T-helper 2 cell treated with Interferon-gamma antibody and Interleukin-4, amounts not matched to agents 5 μg/mL and 100 μg/mL, for 36 hours (primary cell): ENCODE measurements around the gene OLFML3.
"Not testable (repeated sequence)": the region's sequence is repeated elsewhere in the genome, so short reads cannot be mapped to it uniquely, and the experiment has no call there.

Experiments used
- DNase-seq: peaks from one replicate; pipeline ENCODE4 v3.0.0; 2021; ENCODE audit warnings: low spot score
- H3K27ac Mint-ChIP-seq: one replicate; pipeline ENCODE4 v1.8.0; 2021; ENCODE audit warnings: mild to moderate bottlenecking, mixed read lengths
- H3K27me3 Mint-ChIP-seq: one replicate; pipeline ENCODE4 v1.8.0; 2021; ENCODE audit warnings: low read depth, mixed read lengths
- H3K36me3 Mint-ChIP-seq: one replicate; pipeline ENCODE4 v1.8.0; 2021; ENCODE audit warnings: low read depth, mixed read lengths
- H3K4me1 Mint-ChIP-seq: one replicate; pipeline ENCODE4 v1.8.0; 2021; ENCODE audit warnings: low read depth, mixed read lengths
- H3K4me3 Mint-ChIP-seq: one replicate; pipeline ENCODE4 v1.8.0; 2022; ENCODE audit warnings: mild to moderate bottlenecking, moderate library complexity, mixed read lengths
- H3K9me3 Mint-ChIP-seq: one replicate; pipeline ENCODE4 v1.8.0; 2021; ENCODE audit warnings: mixed read lengths

OLFML3 gene

DNA sequence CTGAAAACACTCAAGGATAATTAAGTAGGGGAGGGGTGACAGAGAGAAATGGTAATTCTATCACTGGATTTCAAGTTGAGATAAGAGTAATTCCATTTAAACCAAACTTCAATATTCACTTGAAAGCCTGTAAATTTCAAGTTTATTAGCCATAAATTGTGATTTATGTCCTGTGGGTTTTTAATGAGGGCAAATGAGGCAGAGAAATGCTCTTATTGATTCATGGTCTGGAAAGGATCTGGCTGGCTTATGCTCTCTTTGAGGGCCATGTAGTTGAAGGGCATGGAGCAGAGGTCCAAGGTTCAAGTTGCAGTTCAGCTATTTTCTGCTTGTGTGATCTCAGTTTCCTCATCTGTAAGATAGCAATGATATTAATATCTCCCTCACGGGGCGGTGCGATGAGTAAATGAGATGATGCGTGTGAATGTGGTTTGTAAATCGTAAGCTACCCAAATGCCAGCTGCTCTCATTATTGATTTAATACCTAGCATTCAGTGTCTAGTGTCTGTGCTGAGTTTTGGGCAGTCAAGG lies 12.3 kb downstream of the OLFML3 start:
- Mint-ChIP-seq H3K27ac (no peak overlapping the region), H3K36me3 (no peaks in the 10 kb centered on the region), H3K4me3 (no peak overlapping the region), H3K27me3 (no peaks in the 10 kb centered on the region), H3K9me3 (peaks cover 29% of the 10 kb centered on the region), H3K4me1 (no peaks in the 10 kb centered on the region)
- DNase-seq = no peak

DNA sequence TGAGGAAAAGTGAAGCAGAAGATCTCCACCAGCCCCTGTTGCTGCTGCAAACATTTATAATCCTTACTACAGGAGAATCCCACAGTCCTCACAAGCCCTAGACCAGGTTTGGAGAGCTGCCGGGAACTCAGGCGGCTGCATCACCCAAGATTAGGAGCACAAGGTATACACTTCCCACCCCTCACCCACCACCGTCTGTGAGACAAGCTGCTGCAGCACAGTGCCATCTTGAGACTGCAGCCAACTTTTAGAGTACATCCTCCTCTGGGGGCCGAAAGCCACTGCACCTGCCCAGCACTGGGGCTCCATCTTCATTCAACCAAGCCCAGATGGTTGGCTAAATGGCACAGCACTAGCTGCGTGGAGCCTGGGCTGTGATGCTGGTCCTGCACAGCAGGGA lies 13.8 kb downstream of the OLFML3 start:
- Mint-ChIP-seq H3K4me1 (no peaks in the 10 kb centered on the region), H3K27ac (no peak overlapping the region), H3K27me3 (no peaks in the 10 kb centered on the region), H3K4me3 (no peak overlapping the region), H3K9me3 (peaks cover 34% of the 10 kb centered on the region), H3K36me3 (no peaks in the 10 kb centered on the region)
- no peak for DNase-seq

DNA sequence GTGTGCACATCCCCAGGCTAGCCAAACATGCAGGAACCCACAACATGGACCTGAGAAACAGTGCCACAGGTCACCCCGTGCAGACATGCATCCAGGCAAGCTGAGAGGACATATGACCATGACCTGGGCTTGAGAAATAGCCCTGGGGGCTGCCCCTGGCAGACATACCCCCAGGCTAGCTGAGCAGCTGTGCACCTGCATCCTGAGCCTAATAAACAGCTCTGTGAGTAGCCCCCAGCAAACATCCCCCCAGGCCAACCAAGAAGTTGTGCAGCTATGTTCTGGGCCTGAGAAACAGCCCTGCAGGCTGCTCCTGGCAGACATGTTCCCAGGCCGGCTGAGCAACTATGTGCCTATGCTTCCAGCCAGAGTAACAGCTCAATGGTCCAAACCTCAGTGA lies 14.5 kb downstream of the OLFML3 start:
- H3K27ac Mint-ChIP-seq = no peak overlapping the region
- DNase-seq = no peak
- no peak overlapping the region for H3K4me3 Mint-ChIP-seq
- no peaks in the 10 kb centered on the region for H3K4me1 Mint-ChIP-seq
- no peaks in the 10 kb centered on the region for H3K36me3 Mint-ChIP-seq
- peaks cover 34% of the 10 kb centered on the region for H3K9me3 Mint-ChIP-seq
- peaks cover 2% of the 10 kb centered on the region for H3K27me3 Mint-ChIP-seq

DNA sequence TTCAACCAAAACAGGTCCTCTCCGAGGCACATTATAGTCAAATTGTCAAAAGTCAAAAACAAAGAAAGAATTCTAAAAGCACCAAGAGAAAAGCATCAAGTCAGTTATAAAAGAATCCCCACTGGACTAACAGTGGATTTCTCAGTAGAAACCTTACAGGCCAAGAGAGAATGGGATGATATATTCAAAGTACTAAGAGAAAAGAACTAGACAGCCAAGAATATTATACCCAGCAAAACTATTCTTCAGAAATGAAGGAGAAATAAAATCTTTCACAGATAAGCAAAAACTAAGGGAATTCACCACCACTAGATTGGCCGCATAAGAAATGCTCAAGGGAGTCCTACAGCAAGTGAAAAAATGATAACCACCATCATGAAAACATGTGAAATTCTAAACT lies 16.1 kb downstream of the OLFML3 start:
- Mint-ChIP-seq H3K4me1 (no peaks in the 10 kb centered on the region), H3K4me3 (no peak overlapping the region), H3K27ac (no peak overlapping the region), H3K36me3 (no peaks in the 10 kb centered on the region), H3K9me3 (peaks cover 34% of the 10 kb centered on the region), H3K27me3 (peaks cover 2% of the 10 kb centered on the region)
- no peak for DNase-seq

DNA sequence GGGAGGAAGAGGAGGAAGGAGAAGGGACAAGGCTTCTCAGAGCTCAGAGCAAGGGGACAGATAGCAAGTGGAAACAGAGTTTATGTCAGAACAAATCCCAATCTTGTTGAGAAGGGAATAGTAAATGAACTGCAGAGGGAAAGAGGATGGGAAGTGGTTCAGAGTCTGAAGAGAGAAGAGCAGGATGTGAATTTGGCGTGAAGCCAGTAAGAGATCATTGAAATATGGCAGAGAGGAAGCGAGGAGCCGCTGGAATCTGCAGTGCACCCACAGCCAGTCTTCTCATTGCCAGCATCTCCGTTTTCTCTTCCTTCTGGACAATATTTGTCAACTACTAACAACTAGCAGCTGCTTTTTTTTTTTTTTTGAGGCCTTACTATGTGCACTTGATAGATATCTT lies 19.1 kb downstream of the OLFML3 start:
- no peak for DNase-seq
- H3K4me3 Mint-ChIP-seq = no peak overlapping the region
- H3K4me1 Mint-ChIP-seq = no peaks in the 10 kb centered on the region
- no peaks in the 10 kb centered on the region for H3K36me3 Mint-ChIP-seq
- no peak overlapping the region for H3K27ac Mint-ChIP-seq
- H3K9me3 Mint-ChIP-seq = peaks cover 27% of the 10 kb centered on the region
- peaks cover 2% of the 10 kb centered on the region for H3K27me3 Mint-ChIP-seq

DNA sequence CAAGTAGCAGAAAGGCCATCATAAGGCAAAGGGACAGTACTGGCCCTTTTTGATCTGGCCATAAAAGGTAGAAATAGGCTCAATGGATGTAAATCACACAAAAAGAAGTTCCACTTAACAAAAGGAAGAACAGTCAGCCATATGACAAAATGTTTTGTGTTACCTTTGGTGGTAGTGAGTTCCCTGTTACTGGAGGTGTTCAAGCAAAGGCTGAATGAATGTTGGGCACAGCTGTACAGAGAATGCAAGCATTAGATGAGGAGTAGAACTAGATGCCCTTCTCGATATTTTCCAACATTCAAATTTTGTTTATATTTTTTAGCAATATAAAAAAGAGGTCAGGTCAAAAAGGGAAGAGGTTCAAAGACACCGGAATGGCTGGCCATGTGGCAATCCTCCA lies 20.0 kb downstream of the OLFML3 start:
- no peak for DNase-seq
- Mint-ChIP-seq H3K4me3 (no peak overlapping the region), H3K27ac (no peak overlapping the region), H3K36me3 (no peaks in the 10 kb centered on the region), H3K4me1 (no peaks in the 10 kb centered on the region), H3K9me3 (peaks cover 23% of the 10 kb centered on the region), H3K27me3 (peaks cover 4% of the 10 kb centered on the region)

DNA sequence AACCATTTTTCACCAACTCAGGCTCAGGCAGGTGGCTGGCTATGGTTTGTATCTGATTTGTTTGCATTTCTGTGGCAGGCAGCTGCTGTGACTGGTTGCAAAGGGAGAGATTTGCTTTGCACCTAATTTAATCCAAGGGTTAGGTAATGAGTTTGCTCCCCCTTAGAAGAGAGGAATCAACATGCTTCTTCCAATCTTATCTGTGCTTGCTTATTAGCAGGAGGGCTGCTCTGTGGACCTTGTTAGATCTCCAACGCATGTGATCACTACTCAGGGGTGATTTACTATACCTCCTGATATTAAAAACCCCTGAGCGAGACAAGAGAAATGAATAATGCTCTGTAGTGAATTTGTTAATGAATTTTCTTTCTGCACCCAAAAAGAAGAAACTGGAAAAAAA lies 20.5 kb downstream of the OLFML3 start:
- Mint-ChIP-seq H3K27me3 (peaks cover 4% of the 10 kb centered on the region), H3K36me3 (no peaks in the 10 kb centered on the region), H3K4me3 (no peak overlapping the region), H3K9me3 (peaks cover 18% of the 10 kb centered on the region), H3K4me1 (no peaks in the 10 kb centered on the region), H3K27ac (no peak overlapping the region)
- DNase-seq = no peak

DNA sequence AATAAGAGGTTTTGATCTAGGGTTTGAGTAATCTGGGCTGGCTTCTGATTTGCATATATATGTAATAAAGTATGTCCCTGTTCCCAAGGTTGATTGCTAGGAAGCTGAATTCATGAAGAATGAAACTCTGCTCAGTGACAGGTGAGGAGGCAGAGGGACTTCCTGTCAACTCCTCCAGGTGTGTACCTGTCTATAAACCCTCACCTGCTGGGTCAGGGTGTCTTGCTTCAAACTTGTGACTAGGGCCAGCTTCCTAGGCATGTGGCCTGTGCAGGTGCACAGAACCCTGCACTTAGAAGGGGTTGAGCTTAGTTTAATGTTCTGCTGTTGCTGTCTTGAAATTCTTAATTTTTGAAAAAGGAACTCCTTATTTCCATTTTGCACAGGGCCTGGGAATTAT lies 21.1 kb downstream of the OLFML3 start:
- H3K36me3 Mint-ChIP-seq = no peaks in the 10 kb centered on the region
- no peak overlapping the region for H3K27ac Mint-ChIP-seq
- no peak overlapping the region for H3K4me3 Mint-ChIP-seq

DNA sequence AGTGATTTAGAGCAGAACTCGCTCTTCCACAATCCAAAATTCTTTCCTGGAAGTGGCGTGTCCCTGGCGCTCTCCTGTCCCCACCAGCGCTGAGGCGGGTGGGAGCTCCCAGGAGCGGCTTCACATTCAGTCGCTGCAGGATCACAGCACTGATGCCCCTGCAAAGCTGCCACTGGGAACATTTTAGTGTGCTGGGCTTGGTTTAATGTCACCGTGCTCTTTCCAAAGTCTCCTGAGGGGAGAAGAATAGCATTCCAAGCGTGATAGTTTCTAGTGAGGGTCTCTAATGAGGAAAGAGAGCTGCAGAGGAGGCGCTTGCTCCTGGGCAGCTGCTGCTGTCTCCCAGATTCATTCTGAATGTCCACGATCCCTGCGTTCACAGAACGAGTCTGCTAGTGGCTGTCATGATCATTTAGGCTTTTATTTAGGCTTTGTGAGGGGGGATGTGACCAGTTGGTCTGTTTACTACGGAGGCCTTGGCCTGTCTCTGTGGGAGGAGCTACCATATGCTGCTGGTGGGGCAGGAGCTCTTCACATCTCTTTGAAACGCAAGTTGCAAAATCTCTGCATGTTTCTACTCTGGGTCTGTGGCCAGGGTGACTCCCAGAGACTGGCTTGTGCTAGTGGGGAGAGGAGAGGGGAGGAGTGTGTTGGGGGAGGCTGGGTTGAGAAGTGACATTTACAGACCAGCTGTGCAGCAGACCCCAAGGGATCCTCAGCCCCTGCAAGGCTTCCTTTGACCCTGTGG lies 23.4 kb downstream of the OLFML3 start:
- no peak for DNase-seq
- H3K27ac Mint-ChIP-seq = no peak overlapping the region
- no peaks in the 10 kb centered on the region for H3K9me3 Mint-ChIP-seq
- H3K36me3 Mint-ChIP-seq = no peaks in the 10 kb centered on the region
- no peak overlapping the region for H3K4me3 Mint-ChIP-seq
- H3K4me1 Mint-ChIP-seq = no peaks in the 10 kb centered on the region
- peaks cover 6% of the 10 kb centered on the region for H3K27me3 Mint-ChIP-seq

More for the DNA sequence above, 21.1 kb downstream of the OLFML3 start:
- DNase-seq = no peak
- Mint-ChIP-seq H3K9me3 (peaks cover 12% of the 10 kb centered on the region), H3K4me1 (no peaks in the 10 kb centered on the region), H3K27me3 (peaks cover 4% of the 10 kb centered on the region)

DNA sequence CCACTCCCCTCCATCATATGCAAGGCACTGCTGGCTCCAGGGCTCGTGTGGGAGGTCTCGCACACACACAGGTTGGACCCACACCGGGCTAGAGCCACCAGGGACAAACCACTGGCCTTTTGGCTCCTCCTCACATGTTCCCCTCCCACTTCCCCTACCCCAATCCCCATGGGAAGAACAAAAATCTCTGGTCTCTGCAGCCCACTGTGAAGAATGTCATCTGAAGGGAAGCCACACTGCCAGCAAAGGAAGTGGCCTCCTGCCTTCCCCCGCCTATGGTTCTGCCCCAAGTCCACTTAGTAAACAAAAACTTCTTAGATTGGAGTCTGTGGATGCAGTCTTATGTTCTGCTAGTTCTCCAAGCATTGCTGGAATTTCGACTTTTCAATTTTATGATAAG lies 24.2 kb downstream of the OLFML3 start:
- Mint-ChIP-seq H3K4me3 (no peak overlapping the region), H3K4me1 (no peaks in the 10 kb centered on the region), H3K27ac (no peak overlapping the region), H3K27me3 (peaks cover 4% of the 10 kb centered on the region), H3K36me3 (no peaks in the 10 kb centered on the region), H3K9me3 (no peaks in the 10 kb centered on the region)
- no peak for DNase-seq

DNA sequence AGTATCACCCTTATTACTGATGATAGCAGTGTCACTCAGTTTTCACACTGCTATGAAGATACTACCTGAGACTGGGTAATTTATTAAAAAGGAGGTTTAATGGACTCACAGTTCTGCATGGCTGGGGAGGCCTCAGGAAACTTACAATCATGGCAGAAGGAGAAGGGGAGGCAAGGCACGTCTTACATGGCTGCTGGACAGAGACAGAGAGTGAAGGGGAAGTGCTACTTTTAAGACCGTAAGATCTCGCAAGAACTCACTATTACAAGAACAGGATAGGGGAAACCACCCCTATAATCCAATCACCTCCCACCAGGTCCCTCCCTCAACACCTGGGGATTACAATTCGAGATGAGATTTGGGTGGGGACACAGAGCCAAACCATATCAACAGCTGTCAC lies 27.6 kb downstream of the OLFML3 start:
- H3K4me3 Mint-ChIP-seq, H3K27ac Mint-ChIP-seq, H3K9me3 Mint-ChIP-seq, H3K36me3 Mint-ChIP-seq, H3K4me1 Mint-ChIP-seq, DNase-seq: not testable (repeated sequence)
- H3K27me3 Mint-ChIP-seq = peaks cover 11% of the 10 kb centered on the region

DNA sequence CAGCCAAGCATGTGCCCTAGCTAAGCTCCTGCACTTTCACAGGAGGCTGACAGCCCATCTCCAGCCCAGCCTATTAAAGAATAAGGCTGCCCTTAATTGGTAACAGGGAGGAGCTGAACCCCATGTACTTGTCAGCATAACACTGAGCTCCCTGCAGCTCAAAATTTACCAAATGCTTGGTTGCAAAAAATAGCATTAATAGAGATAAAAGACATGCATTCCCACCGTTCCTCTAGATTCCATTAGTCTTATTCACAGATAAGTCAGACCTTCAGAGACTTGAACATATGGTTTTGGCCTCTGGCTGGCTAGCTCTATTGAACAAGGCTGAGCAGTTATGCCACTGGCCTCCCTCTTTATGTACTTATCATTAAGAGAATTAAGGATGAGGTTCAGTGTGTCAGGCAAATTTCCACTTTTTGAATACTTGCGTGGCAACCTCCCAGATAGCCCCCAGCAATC lies 29.2 kb downstream of the OLFML3 start:
- no peaks in the 10 kb centered on the region for H3K4me1 Mint-ChIP-seq
- H3K27ac Mint-ChIP-seq = no peak overlapping the region
- H3K27me3 Mint-ChIP-seq = peaks cover 14% of the 10 kb centered on the region
- H3K36me3 Mint-ChIP-seq = no peaks in the 10 kb centered on the region
- H3K4me3 Mint-ChIP-seq = no peak overlapping the region
- DNase-seq = no peak
- no peaks in the 10 kb centered on the region for H3K9me3 Mint-ChIP-seq

DNA sequence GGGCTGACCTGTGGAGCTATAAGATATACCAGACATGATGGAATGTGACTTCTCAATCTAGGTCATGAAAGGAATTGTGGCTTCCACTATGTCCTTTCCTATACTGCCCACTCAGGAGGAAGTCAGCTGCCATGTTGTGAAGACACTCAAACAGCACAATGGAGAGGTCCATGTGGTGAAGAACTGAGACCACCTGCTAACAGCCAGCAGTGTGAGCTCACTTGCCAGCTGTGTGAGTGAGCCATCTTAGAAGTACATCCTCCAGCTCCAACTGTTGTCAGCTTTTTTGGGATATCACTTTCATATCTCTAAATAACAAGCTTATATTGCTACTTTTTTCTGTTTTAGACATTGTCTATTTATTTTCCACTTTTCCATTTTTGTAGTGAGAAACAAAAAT lies 29.7 kb downstream of the OLFML3 start:
- Mint-ChIP-seq H3K4me1 (no peaks in the 10 kb centered on the region), H3K27ac (no peak overlapping the region), H3K27me3 (peaks cover 12% of the 10 kb centered on the region), H3K4me3 (no peak overlapping the region), H3K36me3 (no peaks in the 10 kb centered on the region), H3K9me3 (no peaks in the 10 kb centered on the region)
- DNase-seq = no peak

DNA sequence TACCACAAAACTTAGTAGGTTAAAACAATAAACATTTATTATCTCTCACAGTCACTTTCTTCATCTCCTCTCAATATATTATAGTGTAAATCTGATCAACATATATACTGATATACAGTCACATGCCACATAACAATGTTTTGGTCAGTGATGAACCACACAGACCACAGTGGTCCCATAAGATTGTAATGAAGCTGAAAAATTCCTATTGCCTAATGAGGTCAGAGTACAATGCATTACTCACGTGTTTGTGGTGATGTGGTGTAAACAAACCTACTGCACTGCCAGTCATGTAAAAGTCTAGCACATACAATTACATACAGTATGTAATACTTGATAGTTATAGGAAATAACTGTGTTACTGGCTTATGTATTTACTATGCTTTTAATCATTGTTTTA lies 30.1 kb downstream of the OLFML3 start:
- H3K4me3 Mint-ChIP-seq = no peak overlapping the region
- H3K27ac Mint-ChIP-seq = no peak overlapping the region
- H3K4me1 Mint-ChIP-seq = no peaks in the 10 kb centered on the region
- H3K36me3 Mint-ChIP-seq = no peaks in the 10 kb centered on the region
- DNase-seq = no peak
- H3K27me3 Mint-ChIP-seq = peaks cover 12% of the 10 kb centered on the region
- H3K9me3 Mint-ChIP-seq = no peaks in the 10 kb centered on the region
